Liver (tissue), 9 donors: ENCODE measurements around the gene MTA3. TPM values are rescaled to one million over a fixed set of nuclear protein-coding genes. Genes with fewer than 3 reads are reported as not detected.

Experiments
- DNase-seq: peaks from one replicate; pipeline ENCODE4 v3.0.0-alpha.2; 2017; ENCODE audit warnings: low spot score
- H3K27ac ChIP-seq, 2 donors: one replicate each; pipeline ENCODE4 v1.7.0; 2013; ENCODE audit warnings: inconsistent platforms in 2 of 2, low read length in 2 of 2, control low read depth in 1 of 2, low read depth in 1 of 2, mild to moderate bottlenecking in 1 of 2
- H3K27me3 ChIP-seq, 4 donors: one replicate each; pipeline versions ENCODE4 v1.6.1 to v1.7.0; 2013; ENCODE audit warnings: low read length in 3 of 4, inconsistent platforms in 1 of 4, mild to moderate bottlenecking in 1 of 4, moderate library complexity in 1 of 4; ENCODE audit not compliant: control insufficient read depth in 4 of 4, insufficient read depth in 4 of 4
- H3K36me3 ChIP-seq, 4 donors: one replicate each; pipeline versions ENCODE4 v1.6.1 to v1.7.0; 2013; ENCODE audit warnings: low read length in 3 of 4, mild to moderate bottlenecking in 3 of 4, low read depth in 1 of 4, moderate library complexity in 1 of 4; ENCODE audit not compliant: control insufficient read depth in 4 of 4, insufficient read depth in 3 of 4
- H3K4me1 ChIP-seq, 4 donors: one replicate each; pipeline versions ENCODE4 v1.6.1 to v1.7.0; 2013; ENCODE audit warnings: low read length in 3 of 4, mild to moderate bottlenecking in 3 of 4, moderate library complexity in 1 of 4; ENCODE audit not compliant: control insufficient read depth in 4 of 4, insufficient read depth in 4 of 4
- H3K4me3 ChIP-seq, 3 donors: one replicate each; pipeline versions ENCODE4 v1.6.1 to v1.7.0; 2013; ENCODE audit warnings: low read length in 3 of 3, control low read depth in 1 of 3, low read depth in 1 of 3, mild to moderate bottlenecking in 1 of 3
- H3K9ac ChIP-seq, 2 donors: one replicate each; pipeline ENCODE4 v1.7.0; 2013; ENCODE audit warnings: low read length in 2 of 2, mild to moderate bottlenecking in 2 of 2, moderate library complexity in 2 of 2, control low read depth in 1 of 2, low read depth in 1 of 2
- H3K9me3 ChIP-seq, 4 donors: one replicate each; pipeline versions ENCODE4 v1.6.1 to v1.7.0; 2013; ENCODE audit warnings: low read length in 3 of 4; ENCODE audit not compliant: control insufficient read depth in 4 of 4
- ATF3 ChIP-seq: IDR thresholded peaks from 2 replicates; pipeline ENCODE4 v1.6.1; 2016; ENCODE audit warnings: antibody characterized with exemption
- CTCF ChIP-seq: fragments of 150-350 bp; IDR thresholded peaks from 2 replicates; pipeline ENCODE4 v1.5.1; 2017; ENCODE audit warnings: improper control_type of control experiment, low read depth, low read length; ENCODE audit not compliant: missing input control
- EGR1 ChIP-seq, 2 donors: IDR thresholded peaks; 2 replicates each; pipeline ENCODE4 v1.6.1; 2016 to 2018; ENCODE audit warnings: antibody characterized with exemption in 2 of 2, low read depth in 2 of 2
- FOXA1 ChIP-seq: IDR thresholded peaks from 2 replicates; pipeline ENCODE4 v1.6.1; 2016; ENCODE audit warnings: antibody characterized with exemption
- FOXA2 ChIP-seq: IDR thresholded peaks from 2 replicates; pipeline ENCODE4 v1.6.1; 2016; ENCODE audit warnings: antibody characterized with exemption
- GABPA ChIP-seq, 2 donors: IDR thresholded peaks in 1 of 2; conservative IDR thresholded peaks in 1 of 2; 2 replicates each; pipeline ENCODE4 v1.6.1; 2016; ENCODE audit warnings: antibody characterized with exemption in 2 of 2, mild to moderate bottlenecking in 1 of 2, moderate library complexity in 1 of 2
- HNF4A ChIP-seq, 2 donors: conservative IDR thresholded peaks; 2 replicates each; pipeline ENCODE4 v1.6.1; 2016; ENCODE audit warnings: antibody characterized with exemption in 2 of 2, mild to moderate bottlenecking in 2 of 2
- HNF4G ChIP-seq: IDR thresholded peaks from 2 replicates; pipeline ENCODE4 v1.6.1; 2016; ENCODE audit warnings: antibody characterized with exemption
- JUND ChIP-seq, 2 donors: IDR thresholded peaks; 2 replicates each; pipeline ENCODE4 v1.6.1; 2016; ENCODE audit warnings: antibody characterized with exemption in 2 of 2
- MAX ChIP-seq: IDR thresholded peaks from 2 replicates; pipeline ENCODE4 v1.6.1; 2016; ENCODE audit warnings: antibody characterized with exemption
- NR2F2 ChIP-seq: IDR thresholded peaks from 2 replicates; pipeline ENCODE4 v1.6.1; 2016; ENCODE audit warnings: antibody characterized with exemption
- RAD21 ChIP-seq, 2 donors: IDR thresholded peaks; 2 replicates each; pipeline ENCODE4 v1.6.1; 2016; ENCODE audit warnings: antibody characterized with exemption in 2 of 2, mild to moderate bottlenecking in 2 of 2
- REST ChIP-seq: IDR thresholded peaks from 2 replicates; pipeline ENCODE4 v1.6.1; 2016; ENCODE audit warnings: antibody characterized with exemption, mild to moderate bottlenecking
- RXRA ChIP-seq, 2 donors: IDR thresholded peaks; 2 replicates each; pipeline ENCODE4 v1.6.1; 2017 to 2018; ENCODE audit warnings: antibody characterized with exemption in 2 of 2, mild to moderate bottlenecking in 1 of 2
- SP1 ChIP-seq: IDR thresholded peaks from 2 replicates; pipeline ENCODE4 v1.6.1; 2018; ENCODE audit warnings: antibody characterized with exemption, mild to moderate bottlenecking
- TAF1 ChIP-seq: conservative IDR thresholded peaks from 2 replicates; pipeline ENCODE4 v1.6.1; 2016; ENCODE audit warnings: antibody characterized with exemption, mild to moderate bottlenecking
- YY1 ChIP-seq: IDR thresholded peaks from 2 replicates; pipeline ENCODE4 v1.6.1; 2016; ENCODE audit warnings: antibody characterized with exemption, mild to moderate bottlenecking
- ZBTB33 ChIP-seq: IDR thresholded peaks from 2 replicates; pipeline ENCODE4 v1.6.1; 2016; ENCODE audit warnings: antibody characterized with exemption
- WGBS: extraction: QIAGEN DNeasy Blood & Tissue Kit; methylation state at CpG from one replicate; pipeline ENCODE4 v1.1.7; 2013; 5-methylcytosine and 5-hydroxymethylcytosine counted together
- polyA plus RNA-seq, 2 donors: library from polyadenylated mRNA; stranded (reverse) in 1 of 2; unstranded in 1 of 2; fragments of 200-250 nt in 1 of 2; fragments of >200 nt in 1 of 2; fragmentation: Nextera tagmentation in 1 of 2; extraction: Ambion mirVana in 1 of 2; gene quantifications; one replicate each; pipeline versions ENCODE4 v1.2.1 to v1.2.3, GENCODE V29; 2013 to 2015
- total RNA-seq, 2 donors: library from RNA; depleted of rRNA; stranded (reverse); fragments of >200 nt; gene quantifications; one replicate each; pipeline ENCODE4 v1.2.3, GENCODE V29; 2014
- donor health status: healthy.
- donor health status: healthy.
- donor health status: healthy.
- donor health status: healthy.
- donor health status: healthy.

Gene MTA3
- total and polyA plus RNA-seq, 4 donors: 5.5 to 10.3 (median 6.8) TPM

- TF ChIP-seq YY1 (no peak), FOXA1 (no peak), CTCF (no peak), FOXA2 (no peak), GABPA (IDR thresholded peaks at IDR 0.05 in 1 of 2, conservative IDR thresholded peaks at IDR 0.05 in 1 of 2) (no peak), MAX (no peak), EGR1 (IDR thresholded peaks at IDR 0.05; ENCODE audit: low read depth in 2 of 2) (no peak), SP1 (no peak), ATF3 (no peak), RXRA (IDR thresholded peaks at IDR 0.05) (no peak), HNF4A (conservative IDR thresholded peaks at IDR 0.05) (no peak), NR2F2 (no peak), TAF1 (no peak), REST (no peak)
- Histone ChIP-seq H3K27me3 (no peaks in the 10 kb centered on the region), H3K9me3 (no peaks in the 10 kb centered on the region), H3K4me1 (no peaks in the 10 kb centered on the region), H3K27ac (no peak overlapping the region), H3K9ac (no peak overlapping the region), H3K4me3 (no peak overlapping the region), H3K36me3 (peaks cover 0 to 3% (median under 1%) of the 10 kb centered on the region in 4 donors)
- no peak for DNase-seq
- WGBS: 77% methylated on average over 5 of the region's 5 CpGs
These were observed 116.9 kb downstream of the MTA3 start for GRCh38 chr2:42685303-42685702.

GRCh38 chr2:42693013-42693615 lies 124.7 kb downstream of the MTA3 start:
- Histone ChIP-seq H3K27me3 (no peaks in the 10 kb centered on the region), H3K4me1 (no peaks in the 10 kb centered on the region), H3K4me3 (no peak overlapping the region), H3K36me3 (peaks cover 0 to 2% (median 0%) of the 10 kb centered on the region in 4 donors), H3K9ac (no peak overlapping the region), H3K27ac (no peak overlapping the region), H3K9me3 (no peaks in the 10 kb centered on the region)
- TF ChIP-seq FOXA1 (no peak), MAX (no peak), RXRA (IDR thresholded peaks at IDR 0.05) (no peak), EGR1 (IDR thresholded peaks at IDR 0.05; ENCODE audit: low read depth in 2 of 2) (no peak), RAD21 (IDR thresholded peaks at IDR 0.05) (no peak), NR2F2 (no peak), JUND (IDR thresholded peaks at IDR 0.05) (no peak), HNF4G (no peak), ATF3 (no peak), CTCF (no peak), HNF4A (conservative IDR thresholded peaks at IDR 0.05) (no peak), SP1 (no peak), ZBTB33 (no peak), YY1 (no peak)
- 81% methylated on average over 2 of the region's 2 CpGs for WGBS
- DNase-seq: no peak
